Panc1 (cell line): Measurements from ENCODE around the gene CUTC.

Source experiments
- CTCF ChIP-seq: fragments of 450-650 bp; IDR thresholded peaks from 2 replicates; pipeline ENCODE4 v1.5.1; 2017; ENCODE audit warnings: mild to moderate bottlenecking
- POLR2AphosphoS5 ChIP-seq: IDR thresholded peaks from 2 replicates; pipeline ENCODE4 v1.6.1; 2012; ENCODE audit warnings: mild to moderate bottlenecking, low read depth, low read length, moderate library complexity
- SIN3A ChIP-seq: IDR thresholded peaks from 2 replicates; pipeline ENCODE4 v1.6.1; 2012; ENCODE audit warnings: low read depth, mild to moderate bottlenecking, low read length, moderate library complexity, borderline replicate concordance; ENCODE audit not compliant: insufficient read depth
- TCF7L2 ChIP-seq: IDR thresholded peaks from 2 replicates; pipeline ENCODE4 v1.6.1; 2011; ENCODE audit warnings: mild to moderate bottlenecking, low read depth, low read length, inconsistent platforms

DNA sequence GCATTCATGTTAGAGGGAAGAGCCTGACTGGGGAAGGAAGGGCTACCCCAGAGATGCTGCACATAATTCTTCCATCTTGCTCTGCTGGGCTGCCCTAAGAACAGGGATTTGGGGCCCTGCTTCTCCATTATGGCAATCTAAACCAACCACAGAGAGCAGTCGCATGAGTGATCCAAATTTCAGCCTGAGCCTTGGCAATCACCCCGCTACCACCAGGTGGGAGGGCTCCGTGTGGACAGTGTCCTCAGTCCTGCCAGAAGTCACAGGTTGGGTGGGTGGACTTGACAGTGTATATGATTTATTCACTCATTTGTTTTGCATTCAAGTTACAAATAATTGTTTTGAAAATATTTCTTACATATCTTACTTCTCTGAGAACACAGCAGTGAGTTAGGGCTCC, 72.4 kb downstream of the CUTC start:
- TF ChIP-seq CTCF = no peak
- no peak for TF ChIP-seq POLR2AphosphoS5
- no peak for TF ChIP-seq TCF7L2
- no peak for TF ChIP-seq SIN3A
